ENCODE measurements around the gene CHN1.

Gene CHN1

DNA sequence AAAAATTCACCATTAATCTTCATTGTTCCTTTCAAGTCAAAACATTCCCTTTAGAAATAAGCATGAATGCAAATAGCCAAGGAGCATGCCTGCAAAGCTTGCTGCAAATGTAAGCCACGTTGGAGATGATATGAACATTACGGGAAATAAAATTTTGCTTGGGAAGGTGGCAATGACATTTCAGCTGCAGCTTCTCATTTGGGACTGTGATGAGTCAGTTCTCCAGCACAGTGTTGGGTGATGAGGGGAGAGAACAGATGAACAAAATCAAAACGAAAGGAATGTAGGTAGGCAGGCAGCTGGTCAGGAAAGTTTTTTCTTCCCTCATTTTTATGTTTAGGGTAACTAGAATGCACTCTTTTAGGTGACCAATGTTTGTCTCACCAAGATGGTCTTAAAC, 175.6 kb downstream of the CHN1 start:
- TF ChIP-seq, protein P1, sequence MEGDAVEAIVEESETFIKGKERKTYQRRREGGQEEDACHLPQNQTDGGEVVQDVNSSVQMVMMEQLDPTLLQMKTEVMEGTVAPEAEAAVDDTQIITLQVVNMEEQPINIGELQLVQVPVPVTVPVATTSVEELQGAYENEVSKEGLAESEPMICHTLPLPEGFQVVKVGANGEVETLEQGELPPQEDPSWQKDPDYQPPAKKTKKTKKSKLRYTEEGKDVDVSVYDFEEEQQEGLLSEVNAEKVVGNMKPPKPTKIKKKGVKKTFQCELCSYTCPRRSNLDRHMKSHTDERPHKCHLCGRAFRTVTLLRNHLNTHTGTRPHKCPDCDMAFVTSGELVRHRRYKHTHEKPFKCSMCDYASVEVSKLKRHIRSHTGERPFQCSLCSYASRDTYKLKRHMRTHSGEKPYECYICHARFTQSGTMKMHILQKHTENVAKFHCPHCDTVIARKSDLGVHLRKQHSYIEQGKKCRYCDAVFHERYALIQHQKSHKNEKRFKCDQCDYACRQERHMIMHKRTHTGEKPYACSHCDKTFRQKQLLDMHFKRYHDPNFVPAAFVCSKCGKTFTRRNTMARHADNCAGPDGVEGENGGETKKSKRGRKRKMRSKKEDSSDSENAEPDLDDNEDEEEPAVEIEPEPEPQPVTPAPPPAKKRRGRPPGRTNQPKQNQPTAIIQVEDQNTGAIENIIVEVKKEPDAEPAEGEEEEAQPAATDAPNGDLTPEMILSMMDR (IDR thresholded peaks at IDR 0.05; ENCODE audit: low read depth, low read length, missing control alignments): no peak
- no peak overlapping the region for H3K4me3 ChIP-seq (ENCODE audit: low read depth, low read length)
- DNase-seq (ENCODE audit: low read depth): no peak

DNA sequence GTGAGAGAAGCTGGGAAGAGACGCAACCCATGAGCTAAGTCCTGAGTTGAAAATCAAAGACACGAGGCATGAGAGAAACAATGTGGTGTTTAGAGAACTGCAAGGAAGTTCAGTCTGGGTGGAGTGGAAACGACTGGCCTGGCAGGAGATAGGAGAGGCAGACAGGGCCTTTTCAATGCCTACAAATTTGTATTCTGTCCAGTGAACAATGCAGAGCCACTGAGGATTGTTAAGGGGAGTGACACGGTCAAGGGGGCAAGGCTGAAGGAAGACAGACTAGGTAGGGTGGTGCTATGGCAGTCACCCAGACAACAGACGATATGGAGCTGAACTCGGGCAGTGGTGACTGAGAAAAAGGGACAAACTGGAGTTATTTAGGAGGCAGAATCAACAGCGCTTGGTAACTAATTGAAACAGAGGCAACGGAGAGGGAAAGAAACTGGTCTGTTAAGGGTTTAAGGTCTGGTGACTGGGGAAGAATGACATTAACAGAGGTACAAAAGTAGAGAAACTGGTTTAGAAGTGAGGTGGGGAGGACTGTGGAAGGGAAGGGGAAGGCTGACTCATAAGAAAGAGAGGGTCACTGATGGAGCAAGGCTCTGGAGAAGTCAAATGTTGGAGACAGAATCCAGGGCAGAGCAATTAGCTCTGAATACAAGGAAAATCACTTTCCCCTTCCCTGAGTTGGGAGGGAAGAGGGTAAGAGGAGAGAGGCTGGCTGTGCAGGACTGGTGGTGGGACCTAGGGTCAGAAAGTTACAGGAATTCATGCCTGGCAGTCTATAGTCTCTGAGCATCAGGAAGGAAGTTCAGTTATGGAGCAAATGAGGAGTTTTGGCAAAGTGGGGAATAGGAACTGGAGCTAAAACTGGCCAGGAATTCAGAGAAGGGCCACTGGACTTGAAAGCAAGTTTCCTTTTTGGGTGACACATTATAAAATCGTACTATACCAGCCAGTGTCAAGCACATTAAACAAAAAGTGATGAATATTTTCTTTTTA, 177.5 kb downstream of the CHN1 start:
- DNase-seq (ENCODE audit: low read depth): no peak
- H3K4me3 ChIP-seq (ENCODE audit: low read depth, low read length): no peak overlapping the region
- TF ChIP-seq, protein P1 (IDR thresholded peaks at IDR 0.05; ENCODE audit: low read depth, low read length, missing control alignments): no peak

DNA sequence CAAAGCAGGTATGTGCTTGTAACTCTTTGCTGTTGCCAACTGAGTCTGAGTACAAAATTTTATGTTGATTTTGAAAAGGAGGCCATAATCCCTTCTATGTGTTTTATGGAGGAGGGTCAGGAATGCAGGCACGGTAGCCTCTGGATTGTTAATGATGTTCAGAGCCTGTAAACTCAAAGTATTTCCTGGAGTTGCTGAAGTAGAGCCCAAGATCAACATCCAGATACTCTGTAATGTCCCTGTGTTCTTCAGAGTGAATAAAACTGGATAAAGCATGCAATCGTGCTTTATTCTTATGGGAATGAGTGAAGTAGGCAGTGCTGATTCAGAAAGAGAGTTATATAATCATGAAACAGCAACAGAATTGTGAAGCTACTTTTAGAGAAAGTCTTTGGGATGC, 179.1 kb downstream of the CHN1 start:
- TF ChIP-seq, protein P1 (IDR thresholded peaks at IDR 0.05; ENCODE audit: low read depth, low read length, missing control alignments): no peak
- DNase-seq (ENCODE audit: low read depth): no peak
- no peak overlapping the region for H3K4me3 ChIP-seq (ENCODE audit: low read depth, low read length)

DNA sequence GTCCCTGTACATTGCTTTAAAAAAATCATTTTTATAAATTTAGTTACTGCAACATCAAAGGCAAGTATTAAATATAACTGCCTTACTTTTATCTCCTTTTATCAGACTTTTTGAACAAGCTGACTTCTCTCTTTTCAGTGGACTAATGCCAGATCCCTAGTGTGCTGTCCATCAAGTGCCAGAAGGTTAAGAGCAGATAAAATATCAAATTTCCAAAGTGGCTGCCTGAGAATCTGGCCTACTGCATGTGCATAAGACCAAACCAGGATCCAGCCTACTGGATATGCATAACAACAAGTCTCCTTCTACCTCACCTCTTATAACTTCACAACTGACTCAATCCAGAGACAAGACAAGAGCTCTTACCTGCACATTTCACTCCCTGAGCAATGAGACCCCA, 181.1 kb downstream of the CHN1 start:
- TF ChIP-seq, protein P1 (IDR thresholded peaks at IDR 0.05; ENCODE audit: low read depth, low read length, missing control alignments): no peak
- no peak overlapping the region for H3K4me3 ChIP-seq (ENCODE audit: low read depth, low read length)
- DNase-seq (ENCODE audit: low read depth): no peak

DNA sequence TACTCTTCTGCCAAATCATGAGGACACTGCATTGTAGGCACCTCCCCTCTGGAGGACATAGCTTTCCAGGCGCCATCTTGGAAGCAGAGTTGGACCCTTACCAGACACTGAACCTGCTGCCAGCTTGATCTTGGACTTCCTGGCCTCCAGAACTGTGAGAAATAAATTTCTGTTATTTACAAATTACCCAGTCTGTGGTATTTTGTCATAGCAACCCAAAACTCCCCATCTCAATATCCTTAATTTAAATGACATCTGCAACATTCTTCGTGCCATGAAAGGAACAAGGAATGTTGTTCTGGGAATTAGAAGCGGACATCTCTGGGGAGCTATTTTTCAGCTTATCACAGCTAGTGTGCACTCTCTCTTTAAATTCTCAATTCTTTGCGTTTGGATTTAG, 183.6 kb downstream of the CHN1 start:
- TF ChIP-seq, protein P1 (IDR thresholded peaks at IDR 0.05; ENCODE audit: low read depth, low read length, missing control alignments): no peak
- no peak overlapping the region for H3K4me3 ChIP-seq (ENCODE audit: low read depth, low read length)
- no peak for DNase-seq (ENCODE audit: low read depth)

DNA sequence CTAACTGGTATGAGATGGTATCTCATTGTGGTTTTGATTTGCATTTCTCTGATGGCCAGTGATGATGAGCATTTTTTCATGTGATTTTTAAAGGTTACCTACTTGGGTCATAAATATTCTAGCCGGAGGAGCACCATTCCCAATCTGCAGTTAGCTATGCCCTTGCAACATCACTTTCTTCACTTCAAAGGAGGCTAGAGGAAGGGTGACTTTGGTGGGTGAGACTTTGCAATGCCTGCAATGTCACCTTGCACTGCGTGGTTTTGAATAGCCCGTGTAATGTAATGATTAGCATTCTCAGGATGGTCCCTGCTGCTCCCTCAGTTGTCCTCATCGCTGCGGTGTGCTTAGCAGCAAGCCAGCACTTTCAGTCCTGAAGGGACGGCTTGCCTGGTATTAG, 184.8 kb downstream of the CHN1 start:
- no peak overlapping the region for H3K4me3 ChIP-seq (ENCODE audit: low read depth, low read length)
- TF ChIP-seq, protein P1 (IDR thresholded peaks at IDR 0.05; ENCODE audit: low read depth, low read length, missing control alignments): no peak
- no peak for DNase-seq (ENCODE audit: low read depth)

DNA sequence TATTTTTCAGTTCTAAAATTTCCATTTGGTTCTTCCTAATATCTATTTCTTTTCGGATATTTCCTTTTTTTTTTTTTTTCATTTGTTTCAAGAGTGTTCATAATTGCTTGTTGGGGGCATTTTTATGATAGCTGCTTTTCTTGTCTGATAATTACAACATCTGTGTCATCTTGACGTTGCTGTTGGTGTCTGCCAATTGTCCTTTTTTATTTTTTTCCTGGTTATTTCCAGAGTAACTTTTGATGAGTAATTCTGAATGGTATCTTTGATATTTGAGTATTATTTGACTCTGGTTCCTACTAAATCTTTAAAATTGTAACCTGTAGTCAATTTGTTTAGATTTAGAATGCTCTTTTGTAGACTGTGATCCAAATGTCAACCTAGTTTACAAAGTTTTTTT, 189.7 kb downstream of the CHN1 start:
- TF ChIP-seq, protein P1 (IDR thresholded peaks at IDR 0.05; ENCODE audit: low read depth, low read length, missing control alignments): no peak
- DNase-seq (ENCODE audit: low read depth): no peak

More for the DNA sequence above, 189.7 kb downstream of the CHN1 start:
- H3K4me3 ChIP-seq (ENCODE audit: low read depth, low read length): no peak overlapping the region
